Frontal cortex (tissue), 4 donors: ENCODE measurements around the gene ZNF773. TPM values are rescaled to one million over a fixed set of nuclear protein-coding genes. Genes with fewer than 3 reads are reported as not detected.

Experiments used
- DNase-seq, 2 donors: peaks; one replicate each; pipeline ENCODE4 v3.0.0; 2012; ENCODE audit warnings: low spot score in 2 of 2
- FAIRE-seq: peaks from 2 replicates; lab custom pipeline; 2012; peaks lifted over from hg19 to GRCh38; lab: Jason Lieb, UNC
- small RNA-seq: library from RNA; depleted of rRNA; stranded (forward); fragments of <200 nt; gene quantifications from one replicate; pipeline ENCODE3, GENCODE V24; 2014
- total RNA-seq: library from RNA; depleted of rRNA; stranded (reverse); fragments of >200 nt; gene quantifications from one replicate; pipeline ENCODE4 v1.2.3, GENCODE V29; 2014
- donor health status: control.
- donor health status: control.
- donor health status: control.

ZNF773 gene
- total RNA-seq, 1 donor from 2014 or later, result 16.7 TPM

- no peak for FAIRE-seq
- DNase-seq, result no peak
These were observed 52.7 kb downstream of the ZNF773 start for GRCh38 chr19:57552432-57552831.

- no peak for FAIRE-seq
- no peak for DNase-seq
These were observed 57.9 kb downstream of the ZNF773 start for GRCh38 chr19:57557659-57558058.

Small RNAs within 50 kb of the gene (small RNA-seq; reads per million reads assigned to genes)
- not detected for gene VN1R107P

Other genes with a start within 250 kb of the ZNF773 start
- gene ZNF460, start 219.5 kb upstream of the ZNF773 start, total RNA-seq, result 126 TPM
- 34.2 TPM for gene ZNF543, start 179.5 kb upstream of the ZNF773 start, total RNA-seq
- 26.5 TPM for gene ZNF304, start 148.7 kb upstream of the ZNF773 start, total RNA-seq
- 36.7 TPM for gene TRAPPC2B, start 136.4 kb upstream of the ZNF773 start, total RNA-seq
- 13.5 TPM for gene ZNF547, start 136.4 kb upstream of the ZNF773 start, total RNA-seq
- 45.7 TPM for gene ZNF548, start 110.1 kb upstream of the ZNF773 start, total RNA-seq
- gene ZNF17, start 88.8 kb upstream of the ZNF773 start, total RNA-seq, result 27.7 TPM
- gene ZNF749, start 64.6 kb upstream of the ZNF773 start, total RNA-seq, result 37.9 TPM
- 4.9 TPM for gene VN1R1, start 42.8 kb upstream of the ZNF773 start, total RNA-seq
- gene ZNF772, start 22.4 kb upstream of the ZNF773 start, total RNA-seq, result 66.0 TPM
- gene ZNF419, start 12.2 kb upstream of the ZNF773 start, total RNA-seq, result 31.0 TPM
- 20.0 TPM for gene ZNF549, start 27.4 kb downstream of the ZNF773 start, total RNA-seq
- 11.4 TPM for gene ZNF550, start 59.9 kb downstream of the ZNF773 start, total RNA-seq
- 12.2 TPM for gene ZNF416, start 79.0 kb downstream of the ZNF773 start, total RNA-seq
- gene ZIK1, start 84.2 kb downstream of the ZNF773 start, total RNA-seq, result 29.8 TPM
- gene ZNF530, start 99.9 kb downstream of the ZNF773 start, total RNA-seq, result 3.7 TPM
- 37.5 TPM for gene ZNF134, start 114.3 kb downstream of the ZNF773 start, total RNA-seq
- 27.3 TPM for gene ZNF211, start 133.2 kb downstream of the ZNF773 start, total RNA-seq
- gene ZSCAN4, start 169.0 kb downstream of the ZNF773 start, total RNA-seq, result not detected
- gene ZNF551, start 182.0 kb downstream of the ZNF773 start, total RNA-seq, result 24.5 TPM
- 33.0 TPM for gene ZNF154, start 209.3 kb downstream of the ZNF773 start, total RNA-seq
- gene ZNF671, start 227.7 kb downstream of the ZNF773 start, total RNA-seq, result 33.4 TPM
- gene ZNF776, start 246.9 kb downstream of the ZNF773 start, total RNA-seq, result 53.4 TPM